Daoy (cell line): Measurements from ENCODE around the gene CACTIN. TPM values are rescaled to one million over a fixed set of nuclear protein-coding genes. Genes with fewer than 3 reads are reported as not detected.
"Not testable (repeated sequence)": the region's sequence is repeated elsewhere in the genome, so short reads cannot be mapped to it uniquely, and the experiment has no call there.

Experiments
- DNase-seq: peaks from one replicate; pipeline ENCODE4 v3.0.0-alpha.2; 2015; ENCODE audit warnings: low read depth
- total RNA-seq: library from RNA; depleted of rRNA; stranded (reverse); fragments of >200 nt; shearing (Covaris generic); gene quantifications from 2 replicates; pipeline ENCODE4 v1.2.3, GENCODE V29; 2014

CACTIN gene
- total RNA-seq, 1 experiment from 2014 or later: 52.6 TPM

- DNase-seq: no peak
Observed at GRCh38 chr19:3590991-3591659, 35.5 kb downstream of the CACTIN start.

- no peak for DNase-seq
Observed at GRCh38 chr19:3589949-3590348, 36.6 kb downstream of the CACTIN start.

- DNase-seq: no peak
Observed at GRCh38 chr19:3589439-3589838, 37.2 kb downstream of the CACTIN start.

GRCh38 chr19:3586707-3587346 is 39.8 kb downstream of the CACTIN start:
- no peak for DNase-seq

- no peak for DNase-seq
Observed at GRCh38 chr19:3586127-3586626, 40.4 kb downstream of the CACTIN start.

GRCh38 chr19:3585301-3586126 is 41.1 kb downstream of the CACTIN start, which contains the start of gene GIPC3:
Gene GIPC3 (plus strand): TSS chr19:3585478. CDS start chr19:3585598, 120 bp downstream.
- DNase-seq: no peak

GRCh38 chr19:3584036-3584802 is 42.4 kb downstream of the CACTIN start:
- DNase-seq: not testable (repeated sequence)

GRCh38 chr19:3581792-3582191 is 44.8 kb downstream of the CACTIN start:
- DNase-seq: not testable (repeated sequence)

- DNase-seq: peak; percentile 49
Observed at GRCh38 chr19:3580156-3580934, 46.2 kb downstream of the CACTIN start.

GRCh38 chr19:3578390-3578789 is 48.2 kb downstream of the CACTIN start:
- DNase-seq: no peak

- DNase-seq: no peak
Observed at GRCh38 chr19:3577723-3578344, 48.8 kb downstream of the CACTIN start.

GRCh38 chr19:3576696-3577443 is 49.7 kb downstream of the CACTIN start:
- DNase-seq: no peak

- DNase-seq: no peak
Observed at GRCh38 chr19:3575949-3576673, 50.5 kb downstream of the CACTIN start.

- peak; percentile 57 for DNase-seq
Observed at GRCh38 chr19:3575260-3575741, 51.3 kb downstream of the CACTIN start.

GRCh38 chr19:3573858-3574637 is 52.5 kb downstream of the CACTIN start:
- peak; percentile 98 for DNase-seq

- DNase-seq: peak; percentile 39
Observed at GRCh38 chr19:3573162-3573857, 53.3 kb downstream of the CACTIN start.

GRCh38 chr19:3572855-3573161 is 53.8 kb downstream of the CACTIN start, which contains the start of gene HMG20B:
Gene HMG20B (plus strand): TSS chr19:3572944. CDS start chr19:3573310, 366 bp downstream.
- DNase-seq: no peak
